Fibroblast of lung (primary cell): Measurements from ENCODE around the gene BCO2. TPM values are rescaled to one million over a fixed set of nuclear protein-coding genes. Genes with fewer than 3 reads are reported as not detected.

Source experiments
- DNase-seq, 2 donors: peaks; one replicate each; pipeline versions ENCODE4 v3.0.0 to v3.0.0-alpha.2; 2010; ENCODE audit warnings: low read depth in 2 of 2
- H2AFZ ChIP-seq: 2 replicates; pipeline ENCODE4 v1.5.1; 2012; ENCODE audit warnings: low read length, control low read depth, inconsistent platforms
- H3K27ac ChIP-seq: 2 replicates; pipeline ENCODE4 v1.5.1; 2011; ENCODE audit warnings: low read length, control low read depth; ENCODE audit not compliant: insufficient read depth
- H3K27me3 ChIP-seq: 2 replicates; pipeline ENCODE4 v1.5.1; 2011; ENCODE audit warnings: mild to moderate bottlenecking, low read length; ENCODE audit not compliant: control insufficient read depth, insufficient read depth
- H3K36me3 ChIP-seq: 2 replicates; pipeline ENCODE4 v1.5.1; 2011; ENCODE audit warnings: low read length; ENCODE audit not compliant: control insufficient read depth, insufficient read depth
- H3K4me1 ChIP-seq: 2 replicates; pipeline ENCODE4 v1.5.1; 2011; ENCODE audit warnings: low read length; ENCODE audit not compliant: control insufficient read depth, insufficient read depth; ENCODE audit errors: extremely low read depth
- H3K4me2 ChIP-seq: 2 replicates; pipeline ENCODE4 v1.5.1; 2011; ENCODE audit warnings: low read length, control low read depth; ENCODE audit not compliant: insufficient read depth; ENCODE audit errors: extremely low read depth
- H3K4me3 ChIP-seq, 4 experiments: fragments of 200-600 bp in 1 of 4; sonication (generic) in 1 of 4; replicated peaks in 1 of 4; 2 replicates each; pipeline ENCODE4 v1.5.1; 2011 to 2016; ENCODE audit warnings: low read length in 4 of 4, low read depth in 3 of 4, mild to moderate bottlenecking in 3 of 4, control low read depth in 2 of 4, inconsistent platforms in 1 of 4, mixed read lengths in 1 of 4; ENCODE audit not compliant: insufficient read depth in 1 of 4; ENCODE audit errors: control extremely low read depth in 1 of 4
- H3K79me2 ChIP-seq: 2 replicates; pipeline ENCODE4 v1.5.1; 2012; ENCODE audit warnings: mild to moderate bottlenecking, low read length, inconsistent platforms; ENCODE audit not compliant: control insufficient read depth, insufficient read depth
- H3K9ac ChIP-seq: 2 replicates; pipeline ENCODE4 v1.5.1; 2011; ENCODE audit warnings: mild to moderate bottlenecking, low read length, control low read depth; ENCODE audit not compliant: insufficient read depth
- H3K9me3 ChIP-seq: 2 replicates; pipeline ENCODE4 v1.5.1; 2012; ENCODE audit warnings: low read depth, low read length; ENCODE audit not compliant: control insufficient read depth, insufficient read depth
- H4K20me1 ChIP-seq: 2 replicates; pipeline ENCODE4 v1.5.1; 2011; ENCODE audit warnings: low read length; ENCODE audit not compliant: control insufficient read depth, insufficient read depth; ENCODE audit errors: extremely low read depth
- CTCF ChIP-seq, 2 donors: IDR thresholded peaks in 1 of 2; conservative IDR thresholded peaks in 1 of 2; 1 replicate in 1 of 2; 2 replicates in 1 of 2; pipeline ENCODE4 v1.5.1; 2011 to 2012; ENCODE audit warnings: low read length in 2 of 2, control low read depth in 1 of 2, inconsistent platforms in 1 of 2, low read depth in 1 of 2, mild to moderate bottlenecking in 1 of 2
- EZH2 ChIP-seq: IDR thresholded peaks from 2 replicates; pipeline ENCODE4 v1.5.1; 2012; ENCODE audit warnings: low read length, control low read depth, mild to moderate bottlenecking; ENCODE audit errors: missing control alignments
- polyA plus RNA-seq, 2 donors: library from polyadenylated mRNA; depleted of rRNA in 1 of 2; stranded (reverse) in 1 of 2; unstranded in 1 of 2; fragments of >200 nt; gene quantifications; 2 replicates each; pipeline ENCODE4 v1.2.1, GENCODE V29; 2011 to 2012; ENCODE audit warnings: missing spikeins in 1 of 2
- total RNA-seq: library from RNA; depleted of rRNA; stranded (reverse); fragments of >200 nt; gene quantifications from 2 replicates; pipeline ENCODE4 v1.2.1, GENCODE V29; 2014

Gene BCO2
- total and polyA plus RNA-seq, 2 donors (not counting 1 experiment from before 2014, with no cell fraction given): 0.42 to 2.1 TPM

GRCh38 chr11:112177589-112177988 is 2.3 kb downstream of the BCO2 start:
- peaks cover 3% of the 10 kb centered on the region for H3K4me1 ChIP-seq
- no peak overlapping the region for H2AFZ ChIP-seq
- TF ChIP-seq EZH2 (no peak), CTCF (conservative IDR thresholded peaks at IDR 0.05 in 1 of 2, IDR thresholded peaks at IDR 0.05 in 1 of 2; ENCODE audit: low read depth in 1 of 2, low read length in 2 of 2) (no peak)
- H3K79me2 ChIP-seq: no peaks in the 10 kb centered on the region
- H3K9me3 ChIP-seq: no peaks in the 10 kb centered on the region
- no peak overlapping the region for H3K27ac ChIP-seq
- no peak overlapping the region for H3K4me2 ChIP-seq
- H3K36me3 ChIP-seq: no peaks in the 10 kb centered on the region
- DNase-seq: no peak
- H4K20me1 ChIP-seq: no peaks in the 10 kb centered on the region
- no peaks in the 10 kb centered on the region for H3K27me3 ChIP-seq
- H3K9ac ChIP-seq: no peak overlapping the region
- H3K4me3 ChIP-seq: no peak overlapping the region

GRCh38 chr11:112178428-112178827 is 3.1 kb downstream of the BCO2 start:
- no peak for DNase-seq
- H3K4me3 ChIP-seq: no peak overlapping the region

GRCh38 chr11:112178936-112179335 is 3.6 kb downstream of the BCO2 start:
- Histone ChIP-seq H4K20me1 (no peaks in the 10 kb centered on the region), H3K4me2 (no peak overlapping the region), H3K36me3 (no peaks in the 10 kb centered on the region), H3K9me3 (no peaks in the 10 kb centered on the region), H3K27ac (no peak overlapping the region), H3K9ac (no peak overlapping the region), H3K79me2 (no peaks in the 10 kb centered on the region), H3K4me1 (peaks cover 3% of the 10 kb centered on the region), H3K27me3 (no peaks in the 10 kb centered on the region), H3K4me3 (no peak overlapping the region), H2AFZ (no peak overlapping the region)
- DNase-seq: no peak
- TF ChIP-seq CTCF (conservative IDR thresholded peaks at IDR 0.05 in 1 of 2, IDR thresholded peaks at IDR 0.05 in 1 of 2; ENCODE audit: low read depth in 1 of 2, low read length in 2 of 2): no peak
- TF ChIP-seq EZH2: no peak

More at GRCh38 chr11:112178428-112178827, 3.1 kb downstream of the BCO2 start:
- TF ChIP-seq CTCF (conservative IDR thresholded peaks at IDR 0.05 in 1 of 2, IDR thresholded peaks at IDR 0.05 in 1 of 2; ENCODE audit: low read depth in 1 of 2, low read length in 2 of 2) (no peak), EZH2 (no peak)
- Histone ChIP-seq H3K4me1 (peaks cover 3% of the 10 kb centered on the region), H3K27me3 (no peaks in the 10 kb centered on the region), H3K36me3 (no peaks in the 10 kb centered on the region), H2AFZ (no peak overlapping the region), H3K9me3 (no peaks in the 10 kb centered on the region), H3K27ac (no peak overlapping the region), H3K9ac (no peak overlapping the region), H3K4me2 (no peak overlapping the region), H4K20me1 (no peaks in the 10 kb centered on the region), H3K79me2 (no peaks in the 10 kb centered on the region)
